SU-DHL-6 (cell line): ENCODE data around the gene GNAO1.

Experiments
- H2AFZ ChIP-seq: fragments of 200-600 bp; sonication (generic); 2 replicates; pipeline ENCODE4 v1.6.1; 2014; ENCODE audit warnings: low read depth, mild to moderate bottlenecking, moderate library complexity, mixed read lengths, antibody characterized with exemption, low read length; ENCODE audit not compliant: severe bottlenecking
- H3F3A ChIP-seq: fragments of 200-600 bp; shearing (Covaris generic); 2 replicates; pipeline ENCODE4 v1.6.0; 2016; ENCODE audit warnings: antibody characterized with exemption, mild to moderate bottlenecking; ENCODE audit not compliant: insufficient read depth
- H3K27ac ChIP-seq: fragments of 200-600 bp; sonication (generic); 2 replicates; pipeline ENCODE4 v1.5.1; 2016; ENCODE audit warnings: low read depth, mild to moderate bottlenecking, low read length, moderate library complexity, mixed read lengths
- H3K27me3 ChIP-seq: fragments of 200-600 bp; sonication (generic), shearing (Covaris generic); 2 replicates; pipeline ENCODE4 v1.6.0; 2014; ENCODE audit warnings: mild to moderate bottlenecking, low read length
- H3K36me3 ChIP-seq: fragments of 200-600 bp; sonication (generic); 2 replicates; pipeline ENCODE4 v1.6.1; 2014; ENCODE audit warnings: mild to moderate bottlenecking, low read length, mixed read lengths
- H3K4me2 ChIP-seq: fragments of 300-600, 200-600 bp; shearing (Covaris generic), sonication (generic); 2 replicates; pipeline ENCODE4 v1.6.0; 2014; ENCODE audit warnings: low read length, low read depth, mild to moderate bottlenecking; ENCODE audit not compliant: poor library complexity, severe bottlenecking
- H3K4me3 ChIP-seq: fragments of 200-600 bp; sonication (generic); 2 replicates; pipeline ENCODE4 v1.5.1; 2014; ENCODE audit warnings: antibody characterized with exemption, low read length, mild to moderate bottlenecking, mixed read lengths; ENCODE audit not compliant: insufficient read depth, poor library complexity, severe bottlenecking
- H3K79me2 ChIP-seq: fragments of 200-600 bp; sonication (generic); 2 replicates; pipeline ENCODE4 v1.6.1; 2014; ENCODE audit warnings: mild to moderate bottlenecking, low read length, moderate library complexity; ENCODE audit not compliant: insufficient read depth
- H3K9ac ChIP-seq: fragments of 200-600 bp; sonication (generic); 2 replicates; pipeline ENCODE4 v1.7.0; 2014; ENCODE audit warnings: mild to moderate bottlenecking, low read length
- H3K9me2 ChIP-seq: fragments of 200-600 bp; sonication (generic); replicated peaks from 2 replicates; pipeline ENCODE4 v1.6.1; 2014; ENCODE audit warnings: low read length; ENCODE audit not compliant: insufficient read depth
- H3K9me3 ChIP-seq: fragments of 200-600 bp; sonication (generic); 2 replicates; pipeline ENCODE4 v1.6.1; 2014; ENCODE audit warnings: low read length, mixed read lengths; ENCODE audit not compliant: insufficient read depth
- H4K20me1 ChIP-seq: fragments of 200-600 bp; sonication (generic); 2 replicates; pipeline ENCODE4 v1.6.1; 2014; ENCODE audit warnings: low read depth, mild to moderate bottlenecking, antibody characterized with exemption, low read length, moderate library complexity, mixed read lengths
- CTCF ChIP-seq: fragments of 200-600 bp; sonication (generic); IDR thresholded peaks from one replicate; pipeline ENCODE4 v1.5.1; 2017; ENCODE audit warnings: antibody characterized with exemption, mild to moderate bottlenecking, low read length, moderate library complexity; ENCODE audit not compliant: insufficient read depth, poor library complexity, severe bottlenecking
- EZH2phosphoT487 ChIP-seq: fragments of 200-600 bp; sonication (generic), shearing (Covaris generic); conservative IDR thresholded peaks from 2 replicates; pipeline ENCODE4 v1.6.1; 2018; ENCODE audit warnings: mild to moderate bottlenecking, antibody characterized with exemption, low read length, moderate library complexity, mixed read lengths

Gene GNAO1

GRCh38 chr16:56347670-56348069, 156.4 kb downstream of the GNAO1 start:
- H3K9me3 ChIP-seq, result no peaks in the 10 kb centered on the region
- no peaks in the 10 kb centered on the region for H3K36me3 ChIP-seq
- H4K20me1 ChIP-seq, result no peaks in the 10 kb centered on the region
- no peaks in the 10 kb centered on the region for H3K9me2 ChIP-seq
- H3K4me2 ChIP-seq, result no peak overlapping the region
- no peaks in the 10 kb centered on the region for H3F3A ChIP-seq
- no peak overlapping the region for H3K27ac ChIP-seq
- no peak overlapping the region for H3K9ac ChIP-seq
- TF ChIP-seq EZH2phosphoT487, result no peak
- TF ChIP-seq CTCF, result no peak
- H3K27me3 ChIP-seq, result no peaks in the 10 kb centered on the region
- no peak overlapping the region for H2AFZ ChIP-seq
- no peak overlapping the region for H3K4me3 ChIP-seq
- no peaks in the 10 kb centered on the region for H3K79me2 ChIP-seq

GRCh38 chr16:56348168-56349085, 157.1 kb downstream of the GNAO1 start:
- Histone ChIP-seq H3K27ac (no peak overlapping the region), H3K9ac (no peak overlapping the region), H3K27me3 (no peaks in the 10 kb centered on the region), H2AFZ (no peak overlapping the region), H3K9me2 (no peaks in the 10 kb centered on the region), H3F3A (no peaks in the 10 kb centered on the region), H3K79me2 (no peaks in the 10 kb centered on the region), H3K36me3 (no peaks in the 10 kb centered on the region), H4K20me1 (no peaks in the 10 kb centered on the region), H3K4me2 (no peak overlapping the region), H3K4me3 (no peak overlapping the region), H3K9me3 (no peaks in the 10 kb centered on the region)
- TF ChIP-seq CTCF (no peak), EZH2phosphoT487 (no peak)

GRCh38 chr16:56349086-56349415, 157.8 kb downstream of the GNAO1 start:
- Histone ChIP-seq H3K79me2 (no peaks in the 10 kb centered on the region), H3F3A (no peaks in the 10 kb centered on the region), H3K36me3 (no peaks in the 10 kb centered on the region), H3K9me3 (no peaks in the 10 kb centered on the region), H2AFZ (no peak overlapping the region), H4K20me1 (no peaks in the 10 kb centered on the region), H3K9me2 (no peaks in the 10 kb centered on the region), H3K9ac (no peak overlapping the region), H3K27me3 (no peaks in the 10 kb centered on the region), H3K27ac (no peak overlapping the region), H3K4me3 (no peak overlapping the region), H3K4me2 (no peak overlapping the region)
- no peak for TF ChIP-seq CTCF
- TF ChIP-seq EZH2phosphoT487, result no peak
